GM04504 (cell line): ENCODE data around the gene GALNT11.
"Not testable (repeated sequence)": the region's sequence is repeated elsewhere in the genome, so short reads cannot be mapped to it uniquely, and the experiment has no call there.

Source experiments
- DNase-seq: peaks from one replicate; pipeline ENCODE4 v3.0.0-alpha.2; 2012; ENCODE audit warnings: low read depth

The GALNT11 gene

GRCh38 chr7:152027491-152028365 lies 2.3 kb downstream of the GALNT11 start:
- not testable (repeated sequence) for DNase-seq

- not testable (repeated sequence) for DNase-seq
Measured at GRCh38 chr7:152030059-152030458, 4.6 kb downstream of the GALNT11 start.

- DNase-seq = not testable (repeated sequence)
Measured at GRCh38 chr7:152030639-152031038, 5.2 kb downstream of the GALNT11 start.

GRCh38 chr7:152035817-152036216 lies 10.3 kb downstream of the GALNT11 start:
- no peak for DNase-seq

- DNase-seq = not testable (repeated sequence)
Measured at GRCh38 chr7:152038410-152038809, 12.9 kb downstream of the GALNT11 start.

- DNase-seq = not testable (repeated sequence)
Measured at GRCh38 chr7:152043086-152043485, 17.6 kb downstream of the GALNT11 start.

GRCh38 chr7:152044909-152045308 lies 19.4 kb downstream of the GALNT11 start:
- not testable (repeated sequence) for DNase-seq

GRCh38 chr7:152046531-152046930 lies 21.1 kb downstream of the GALNT11 start:
- DNase-seq = no peak

- no peak for DNase-seq
Measured at GRCh38 chr7:152048051-152048450, 22.6 kb downstream of the GALNT11 start.

GRCh38 chr7:152050547-152050971 lies 25.1 kb downstream of the GALNT11 start:
- no peak for DNase-seq

GRCh38 chr7:152051968-152052367 lies 26.5 kb downstream of the GALNT11 start:
- no peak for DNase-seq

- DNase-seq = no peak
Measured at GRCh38 chr7:152052771-152053170, 27.3 kb downstream of the GALNT11 start.

GRCh38 chr7:152054367-152055230 lies 29.1 kb downstream of the GALNT11 start:
- peak; percentile 41 for DNase-seq

GRCh38 chr7:152056621-152057274 lies 31.3 kb downstream of the GALNT11 start:
- DNase-seq = no peak

GRCh38 chr7:152059311-152059710 lies 33.8 kb downstream of the GALNT11 start:
- no peak for DNase-seq

GRCh38 chr7:152061086-152061485 lies 35.6 kb downstream of the GALNT11 start:
- DNase-seq = not testable (repeated sequence)

- DNase-seq = not testable (repeated sequence)
Measured at GRCh38 chr7:152063192-152063591, 37.7 kb downstream of the GALNT11 start.

GRCh38 chr7:152063821-152064220 lies 38.3 kb downstream of the GALNT11 start:
- not testable (repeated sequence) for DNase-seq

GRCh38 chr7:152065800-152066344 lies 40.4 kb downstream of the GALNT11 start:
- not testable (repeated sequence) for DNase-seq

- DNase-seq = no peak
Measured at GRCh38 chr7:152072421-152072820, 46.9 kb downstream of the GALNT11 start.

GRCh38 chr7:152073352-152073751 lies 47.9 kb downstream of the GALNT11 start:
- DNase-seq = no peak

GRCh38 chr7:152074673-152075072 lies 49.2 kb downstream of the GALNT11 start:
- DNase-seq = no peak
